ENCODE results near the gene MCTP1.

DNA sequence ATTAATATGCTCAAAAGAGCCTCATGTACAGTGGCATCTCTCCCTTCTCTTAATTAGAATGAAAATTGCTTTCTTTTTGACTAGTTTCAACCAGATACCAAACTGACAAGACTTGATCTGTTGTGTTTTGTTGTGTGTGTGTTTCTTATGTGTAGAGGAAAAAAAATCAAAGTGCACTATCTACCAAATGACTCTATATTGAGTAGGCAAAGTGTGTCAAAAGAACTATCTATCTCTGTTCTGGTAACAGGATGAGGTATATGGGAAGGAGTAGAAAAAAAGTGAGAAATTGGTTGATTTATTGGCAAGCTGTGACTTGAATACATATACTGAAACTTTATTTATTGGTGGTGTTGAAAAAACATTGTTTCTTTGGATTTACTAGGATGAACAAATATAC is 476.4 kb downstream of the MCTP1 start:
- TF ChIP-seq, protein P1, sequence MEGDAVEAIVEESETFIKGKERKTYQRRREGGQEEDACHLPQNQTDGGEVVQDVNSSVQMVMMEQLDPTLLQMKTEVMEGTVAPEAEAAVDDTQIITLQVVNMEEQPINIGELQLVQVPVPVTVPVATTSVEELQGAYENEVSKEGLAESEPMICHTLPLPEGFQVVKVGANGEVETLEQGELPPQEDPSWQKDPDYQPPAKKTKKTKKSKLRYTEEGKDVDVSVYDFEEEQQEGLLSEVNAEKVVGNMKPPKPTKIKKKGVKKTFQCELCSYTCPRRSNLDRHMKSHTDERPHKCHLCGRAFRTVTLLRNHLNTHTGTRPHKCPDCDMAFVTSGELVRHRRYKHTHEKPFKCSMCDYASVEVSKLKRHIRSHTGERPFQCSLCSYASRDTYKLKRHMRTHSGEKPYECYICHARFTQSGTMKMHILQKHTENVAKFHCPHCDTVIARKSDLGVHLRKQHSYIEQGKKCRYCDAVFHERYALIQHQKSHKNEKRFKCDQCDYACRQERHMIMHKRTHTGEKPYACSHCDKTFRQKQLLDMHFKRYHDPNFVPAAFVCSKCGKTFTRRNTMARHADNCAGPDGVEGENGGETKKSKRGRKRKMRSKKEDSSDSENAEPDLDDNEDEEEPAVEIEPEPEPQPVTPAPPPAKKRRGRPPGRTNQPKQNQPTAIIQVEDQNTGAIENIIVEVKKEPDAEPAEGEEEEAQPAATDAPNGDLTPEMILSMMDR (IDR thresholded peaks at IDR 0.05; ENCODE audit: low read depth, low read length) = no peak
- TF ChIP-seq EZH2phosphoT487 (IDR thresholded peaks at IDR 0.05; ENCODE audit: low read depth) = no peak

All from OCI-LY3 (cell line).